ENCODE data around the gene FCHSD2. TPM values are rescaled to one million over a fixed set of nuclear protein-coding genes. Genes with fewer than 3 reads are reported as not detected.
A peak's percentile ranks its signal among the peaks of the same experiment; 100 is the strongest.
"Not testable (repeated sequence)": the region's sequence is repeated elsewhere in the genome, so short reads cannot be mapped to it uniquely, and the experiment has no call there.

FCHSD2 gene
- total RNA-seq, 1 donor from 2014 or later = 26.3 TPM

DNA sequence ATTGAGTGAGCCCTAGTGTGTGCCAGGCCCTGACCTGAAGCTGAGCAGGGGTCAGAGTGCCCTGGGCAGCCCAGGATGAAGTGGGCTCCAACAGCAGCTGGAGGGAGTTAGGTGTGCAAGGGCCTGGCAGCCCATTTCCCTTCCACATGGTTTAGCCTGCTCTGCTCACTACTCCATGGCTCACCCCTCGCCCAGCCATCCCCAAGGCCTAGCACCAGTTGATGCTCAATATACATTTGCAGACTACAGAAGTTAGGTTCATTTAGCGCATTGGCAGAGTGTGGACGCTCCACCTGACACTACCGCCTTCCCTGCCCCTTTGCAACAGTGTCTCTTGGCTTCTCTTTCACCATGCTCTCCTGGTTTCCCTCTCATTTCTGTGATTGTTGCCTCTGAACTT, 324.2 kb downstream of the FCHSD2 start:
- no peak for DNase-seq

DNA sequence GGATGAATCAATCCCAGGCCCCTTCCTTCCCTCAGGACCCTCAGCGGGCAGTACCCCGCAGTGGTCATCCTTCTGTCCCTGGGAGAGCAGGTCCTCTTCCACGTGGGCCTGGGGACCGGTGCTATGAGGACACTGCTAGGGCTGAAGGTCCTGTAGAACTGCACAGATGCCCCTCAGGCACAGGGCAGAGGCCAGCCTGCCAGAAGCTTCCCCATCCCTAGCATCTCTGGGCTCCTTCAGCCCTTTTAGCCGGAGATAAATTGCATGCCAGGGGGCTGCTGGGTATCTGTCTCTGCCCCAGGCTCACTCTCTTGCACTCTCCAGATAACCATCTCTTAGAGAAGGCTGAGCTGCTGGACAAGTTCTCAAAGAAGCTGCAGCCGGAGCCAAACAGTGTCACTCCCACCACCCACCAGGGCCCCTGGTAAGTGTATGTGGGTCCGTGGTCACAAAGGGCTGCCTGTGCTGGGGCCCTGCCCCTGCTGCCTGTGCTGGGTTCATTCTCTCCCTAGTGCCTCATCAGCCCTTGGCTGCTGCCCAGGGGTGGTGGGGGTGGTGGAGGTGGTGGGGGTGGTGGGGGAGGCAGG, 325.6 kb downstream of the FCHSD2 start:
- DNase-seq = no peak

DNA sequence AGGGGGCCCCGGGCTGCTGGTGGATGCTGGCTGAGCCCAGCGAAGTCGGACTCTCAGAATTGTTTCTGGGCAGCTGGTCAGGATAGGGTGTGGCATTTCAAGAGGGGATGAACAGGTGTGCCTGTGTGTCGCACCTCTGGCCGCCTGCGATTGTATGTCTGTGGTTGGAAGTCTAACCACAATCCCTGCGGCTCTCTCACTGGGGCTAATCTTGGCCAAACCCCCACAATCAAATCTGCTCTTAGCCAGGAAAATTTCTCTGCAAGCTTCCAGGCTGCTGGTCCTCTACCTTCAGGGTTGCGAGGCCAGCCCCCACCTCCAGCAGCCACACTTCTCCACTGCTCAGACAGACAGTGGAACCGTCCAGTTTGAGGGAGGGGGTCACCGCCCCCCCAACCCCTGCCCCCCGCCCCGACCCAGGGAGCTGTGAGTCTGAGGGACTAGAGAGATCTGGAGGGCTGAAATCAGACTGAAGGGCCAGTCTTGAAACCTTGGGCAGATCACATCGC, 327.0 kb downstream of the FCHSD2 start:
- DNase-seq = no peak

- DNase-seq = peak; percentile 95
Observed at GRCh38 chr11:72814286-72815109, 327.6 kb downstream of the FCHSD2 start, which contains the start of gene ATG16L2. TSS of gene ATG16L2 (plus strand) at chr11:72814411. CDS start at chr11:72814446, 35 bp downstream.

DNA sequence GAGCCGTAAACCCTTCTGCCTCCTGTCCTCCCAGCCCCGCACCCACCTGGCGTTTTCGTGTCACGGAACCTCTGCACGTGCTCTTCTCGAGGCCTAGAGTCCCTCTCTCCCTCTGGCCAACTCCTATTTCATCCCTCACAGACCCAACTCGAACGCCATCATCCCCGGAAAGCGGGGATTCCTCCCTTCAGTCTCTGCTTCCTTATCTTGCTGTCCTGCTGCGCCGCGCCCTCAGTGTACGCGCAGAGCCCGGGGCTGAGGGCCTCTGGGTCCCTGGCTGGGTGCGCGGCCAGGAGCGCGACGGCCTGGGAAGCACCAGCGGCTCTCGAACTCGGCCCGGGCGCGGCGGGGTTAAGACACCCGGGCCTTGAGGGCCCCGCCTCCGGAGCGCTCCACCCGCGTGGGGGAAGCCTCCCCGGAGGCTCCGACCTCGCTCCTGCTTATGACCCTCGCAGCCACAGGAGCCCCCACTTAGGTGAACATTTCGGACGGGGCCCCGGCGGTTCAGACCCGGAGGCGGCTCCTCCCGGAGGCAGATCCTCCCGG, 328.3 kb downstream of the FCHSD2 start:
- peak; percentile 90 for DNase-seq

- peak; percentile 39 for DNase-seq
Observed at GRCh38 chr11:72812967-72813739, 329.0 kb downstream of the FCHSD2 start.

GRCh38 chr11:72812604-72812966, 329.5 kb downstream of the FCHSD2 start:
- no peak for DNase-seq

DNA sequence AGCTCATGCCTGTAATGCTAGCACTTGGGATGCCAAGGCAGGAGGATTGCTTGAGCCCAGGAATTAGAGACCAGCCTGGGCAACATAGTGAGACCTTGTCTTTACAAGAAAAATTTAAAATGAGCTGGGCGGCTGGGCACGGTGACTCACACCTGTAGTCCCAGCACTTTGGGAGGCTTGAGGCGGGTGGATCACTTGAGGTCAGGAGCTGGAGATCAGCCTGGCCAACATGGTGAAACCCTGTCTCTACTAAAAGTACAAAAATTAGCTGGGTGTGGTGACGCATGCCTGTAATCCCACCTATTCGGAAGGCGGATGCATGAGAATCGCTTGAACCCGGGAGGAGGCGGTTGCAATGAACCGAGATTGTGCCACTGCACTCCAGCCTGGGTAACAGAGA, 330.4 kb downstream of the FCHSD2 start:
- DNase-seq = not testable (repeated sequence)

DNA sequence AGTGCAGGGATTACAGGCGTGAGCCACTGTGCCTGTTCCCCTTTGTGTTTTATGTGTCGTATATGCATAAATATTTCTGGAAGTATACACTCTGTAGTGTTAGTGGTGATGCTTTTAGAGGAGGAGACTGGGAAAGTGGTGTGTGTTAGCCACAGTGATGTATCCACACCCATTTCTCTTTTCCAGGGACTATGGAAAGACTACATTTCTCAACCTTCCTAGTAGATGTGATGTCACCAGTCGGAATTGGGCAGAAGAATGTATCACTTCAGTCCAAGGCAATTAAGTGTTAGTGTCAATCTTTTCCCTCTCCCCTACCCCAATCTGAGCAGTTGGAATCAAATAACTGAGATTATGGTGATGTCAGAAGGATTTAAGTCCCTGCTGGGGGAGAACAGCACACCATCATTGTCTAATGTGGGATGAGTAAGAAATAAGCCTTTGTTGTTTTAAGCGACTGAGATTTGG, 333.8 kb downstream of the FCHSD2 start:
- DNase-seq = no peak

DNA sequence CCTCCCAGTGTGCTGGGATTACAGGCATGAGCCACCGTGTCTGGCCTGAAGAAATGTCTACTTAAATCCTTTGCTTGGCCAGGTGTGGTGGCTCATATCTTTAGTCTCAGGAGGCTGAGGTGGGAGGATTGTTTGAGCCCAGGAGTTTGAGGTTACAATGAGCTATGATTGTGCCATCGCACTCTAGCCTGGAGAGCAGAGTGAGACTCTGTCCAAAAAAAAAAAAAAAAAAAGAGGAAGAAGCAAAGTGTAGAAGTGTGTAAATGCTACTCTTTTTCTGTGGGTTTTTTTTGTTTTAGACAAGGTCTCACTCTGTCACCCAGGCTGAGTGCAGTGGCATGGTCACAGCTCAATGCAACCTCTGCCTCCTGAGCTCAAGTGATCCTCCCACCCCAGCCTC, 334.3 kb downstream of the FCHSD2 start:
- no peak for DNase-seq

DNA sequence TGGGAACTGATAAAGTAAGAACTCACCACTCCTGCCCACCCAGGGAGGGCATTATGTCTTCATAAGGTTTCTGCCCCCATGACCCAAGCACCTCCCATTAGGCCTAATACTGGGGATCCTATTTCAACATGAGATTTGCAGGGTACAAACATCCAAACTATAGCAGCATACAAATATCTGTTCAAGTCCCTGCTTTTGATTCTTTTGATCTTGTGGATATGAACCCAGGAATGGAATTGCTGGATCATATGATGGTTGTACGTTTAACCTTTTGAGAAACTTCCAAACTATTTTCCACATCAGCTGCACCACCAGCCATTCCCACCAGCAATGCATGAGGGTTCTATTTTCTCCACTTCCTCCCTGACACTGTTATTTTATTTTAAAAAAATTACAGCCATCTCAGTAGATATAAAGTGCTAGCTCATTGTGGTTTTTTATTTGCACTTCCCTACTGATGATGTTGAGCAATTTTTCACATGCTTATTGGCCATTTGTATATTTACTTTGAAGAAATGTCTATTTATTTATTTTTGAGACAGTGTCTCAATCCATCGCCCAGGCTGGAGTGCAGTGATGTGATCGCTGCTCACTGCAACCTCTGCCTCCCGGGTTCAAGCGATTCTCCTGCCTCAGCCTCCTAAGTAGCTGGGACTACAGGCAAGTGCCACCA, 335.0 kb downstream of the FCHSD2 start:
- no peak for DNase-seq

DNA sequence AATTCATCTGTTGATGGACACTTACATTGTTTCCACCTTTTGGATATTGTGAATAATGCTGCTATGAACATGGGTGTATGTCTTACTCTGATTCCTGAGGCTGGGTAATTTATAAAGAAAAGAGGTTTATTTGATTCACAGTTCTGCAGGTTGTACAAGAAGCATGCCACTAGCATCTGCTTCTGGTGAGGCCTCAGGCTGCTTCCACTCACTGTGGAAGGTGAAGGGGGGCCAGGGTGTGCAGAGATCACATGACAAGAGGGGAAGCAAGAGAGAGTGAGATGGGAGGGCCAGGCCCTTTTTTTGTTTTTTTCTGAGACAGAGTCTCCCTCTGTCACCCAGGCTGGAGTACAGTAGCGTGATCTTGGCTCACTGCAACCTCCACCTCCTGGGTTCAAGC, 335.7 kb downstream of the FCHSD2 start:
- DNase-seq = not testable (repeated sequence)

DNA sequence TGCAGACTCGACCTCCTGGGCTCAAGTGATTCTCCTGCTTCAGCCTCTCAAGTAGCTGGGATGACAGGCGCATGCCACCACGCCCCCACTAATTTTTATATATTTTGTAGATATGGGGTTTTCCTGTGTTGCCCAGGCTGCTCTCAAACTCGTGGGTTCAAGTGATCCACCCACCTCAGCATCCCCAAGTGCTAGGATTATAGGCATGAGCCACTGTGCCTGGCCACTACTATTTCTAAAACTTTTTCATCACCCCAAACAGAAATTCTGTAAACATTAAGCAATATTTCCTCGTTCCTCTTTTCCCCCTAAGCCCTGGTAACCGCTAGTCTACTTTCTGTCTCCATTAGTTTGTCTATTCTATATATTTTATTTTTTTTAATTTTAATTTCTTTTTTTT, 336.9 kb downstream of the FCHSD2 start:
- DNase-seq = no peak

DNA sequence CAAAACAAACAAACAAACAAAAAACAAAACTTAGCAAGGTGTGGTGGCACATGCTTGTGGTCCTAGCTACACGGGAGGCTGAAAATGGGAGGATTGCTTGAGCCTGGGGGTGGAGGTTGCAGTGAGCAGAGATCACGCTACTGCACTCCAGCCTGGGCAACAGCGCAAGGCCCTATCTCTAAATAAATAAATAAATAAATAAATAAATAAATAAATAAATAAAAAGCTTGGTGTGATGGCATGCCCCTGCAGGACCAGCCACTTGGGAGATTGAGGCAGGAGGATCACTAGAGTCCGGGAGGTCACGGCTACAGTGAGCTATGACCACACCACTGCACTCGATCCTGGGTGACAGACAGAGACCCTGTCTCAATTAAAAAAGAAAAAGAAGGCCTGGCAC, 339.3 kb downstream of the FCHSD2 start:
- no peak for DNase-seq

DNA sequence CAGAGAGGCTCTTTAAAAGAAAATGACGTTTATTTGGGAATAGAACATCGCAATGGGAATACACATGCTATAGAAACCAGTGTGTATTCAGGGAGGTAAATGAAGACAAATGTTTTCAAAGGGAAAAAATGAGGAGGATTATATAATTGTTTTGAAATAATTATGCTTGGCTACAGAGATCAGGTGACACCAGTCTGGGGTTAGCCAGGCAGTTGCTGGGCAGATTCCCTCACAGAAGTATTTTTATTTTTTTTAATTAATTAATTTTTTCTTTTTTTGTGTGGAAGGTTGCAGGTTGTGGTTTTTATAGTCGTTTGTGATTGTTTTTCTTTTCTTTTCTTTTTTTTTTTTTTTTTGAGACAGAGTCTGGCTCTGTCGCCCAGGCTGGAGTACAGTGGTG, 342.7 kb downstream of the FCHSD2 start:
- DNase-seq = no peak

- no peak for DNase-seq
Observed at GRCh38 chr11:72798361-72798760, 343.8 kb downstream of the FCHSD2 start.

- peak; percentile 99 for DNase-seq
Observed at GRCh38 chr11:72793425-72794367, 348.4 kb downstream of the FCHSD2 start, which contains the start of gene STARD10. TSS of gene STARD10 (minus strand) at chr11:72794047. CDS start at chr11:72781181, 12,866 bp downstream.

- no peak for DNase-seq
Observed at GRCh38 chr11:72793076-72793424, 349.1 kb downstream of the FCHSD2 start.

DNA sequence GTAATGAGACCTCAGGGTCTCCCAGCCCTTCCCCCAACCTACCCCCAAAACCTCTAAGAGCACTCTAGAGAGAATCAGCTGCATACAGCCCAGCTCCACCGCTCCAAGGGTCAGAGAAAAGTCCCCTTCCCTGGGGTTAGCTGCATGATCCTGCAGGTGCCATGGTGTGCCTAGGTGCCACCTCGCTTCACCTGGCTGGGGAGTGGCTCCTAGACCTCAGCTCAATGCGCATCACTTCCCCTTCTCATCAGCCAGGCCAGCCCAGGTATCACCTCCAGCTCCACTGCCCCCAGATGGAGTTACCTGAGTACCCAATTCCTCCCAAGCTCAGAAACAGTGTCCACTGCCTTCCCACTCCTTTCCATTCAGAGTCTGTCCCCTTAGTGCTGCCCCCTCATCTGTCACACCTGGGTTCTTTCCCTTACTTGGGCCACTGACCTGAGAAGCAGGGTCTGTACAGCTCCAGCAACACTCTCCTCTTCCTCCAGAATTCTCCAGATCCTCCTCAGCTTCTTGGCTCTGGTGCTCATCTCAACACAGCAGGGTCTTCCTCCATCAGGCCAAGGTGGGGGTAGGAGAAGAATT, 349.6 kb downstream of the FCHSD2 start:
- no peak for DNase-seq

DNA sequence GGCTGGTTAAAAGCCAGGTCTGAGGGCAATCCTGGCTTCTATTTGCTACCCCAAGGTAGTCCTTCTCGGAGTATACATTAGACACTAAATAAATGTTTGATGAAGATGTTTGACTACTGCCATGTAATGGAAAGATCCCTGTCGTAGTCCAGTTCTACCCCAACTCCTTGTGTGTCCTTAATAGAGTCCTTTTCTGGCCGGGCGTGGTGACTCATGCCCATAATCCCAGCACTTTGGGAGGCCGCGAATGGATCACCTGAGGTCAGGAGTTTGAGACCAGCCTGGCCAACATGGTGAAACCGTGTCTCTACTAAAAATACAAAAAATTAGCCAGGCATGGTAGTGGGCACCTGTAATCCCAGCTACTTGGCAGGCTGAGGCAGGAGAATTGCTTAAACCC, 350.9 kb downstream of the FCHSD2 start:
- not testable (repeated sequence) for DNase-seq
